SIG-M5 treated with dmso at 0.1 percent for 504 hours (cell line): ENCODE data around the gene TOR4A.

Experiments
- DNase-seq: peaks from one replicate; lab custom pipeline; 2025; ENCODE audit not compliant: unreplicated experiment; lab: John Stamatoyannopoulos, UW

TOR4A gene

DNA sequence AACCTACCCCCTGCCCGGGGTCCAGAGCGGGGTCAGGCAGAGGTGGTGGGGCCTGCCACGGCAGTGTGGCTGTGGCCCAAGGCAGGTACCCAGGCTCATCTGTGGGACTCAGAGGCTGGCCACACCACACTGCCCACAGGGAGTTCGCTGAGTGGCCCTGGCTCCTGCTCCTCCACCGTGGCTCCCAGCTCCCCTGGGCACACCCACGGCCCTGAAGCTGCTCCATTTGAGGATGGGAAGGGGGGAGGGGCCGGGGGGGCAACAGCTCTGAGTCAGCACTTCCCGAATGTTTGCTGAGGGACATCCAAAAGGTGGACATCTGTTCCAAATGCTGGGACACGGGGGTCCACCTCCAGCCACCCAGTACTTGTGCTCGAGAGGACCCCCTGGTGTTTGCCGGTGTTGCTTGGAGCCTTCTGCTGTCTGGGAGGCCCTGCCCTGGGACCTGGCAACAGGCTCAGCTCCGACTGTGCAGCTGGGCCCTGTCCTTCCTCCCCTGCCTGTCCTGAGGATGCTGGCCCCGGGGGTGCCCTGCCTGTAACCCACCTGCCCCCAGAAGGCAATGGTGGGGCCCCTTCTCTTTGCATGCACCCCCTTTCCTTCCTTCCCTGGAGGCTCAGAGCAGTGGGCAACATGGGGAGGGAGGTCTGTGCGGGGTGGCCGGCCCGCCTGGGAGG, 27.0 kb downstream of the TOR4A start:
- no peak for DNase-seq

DNA sequence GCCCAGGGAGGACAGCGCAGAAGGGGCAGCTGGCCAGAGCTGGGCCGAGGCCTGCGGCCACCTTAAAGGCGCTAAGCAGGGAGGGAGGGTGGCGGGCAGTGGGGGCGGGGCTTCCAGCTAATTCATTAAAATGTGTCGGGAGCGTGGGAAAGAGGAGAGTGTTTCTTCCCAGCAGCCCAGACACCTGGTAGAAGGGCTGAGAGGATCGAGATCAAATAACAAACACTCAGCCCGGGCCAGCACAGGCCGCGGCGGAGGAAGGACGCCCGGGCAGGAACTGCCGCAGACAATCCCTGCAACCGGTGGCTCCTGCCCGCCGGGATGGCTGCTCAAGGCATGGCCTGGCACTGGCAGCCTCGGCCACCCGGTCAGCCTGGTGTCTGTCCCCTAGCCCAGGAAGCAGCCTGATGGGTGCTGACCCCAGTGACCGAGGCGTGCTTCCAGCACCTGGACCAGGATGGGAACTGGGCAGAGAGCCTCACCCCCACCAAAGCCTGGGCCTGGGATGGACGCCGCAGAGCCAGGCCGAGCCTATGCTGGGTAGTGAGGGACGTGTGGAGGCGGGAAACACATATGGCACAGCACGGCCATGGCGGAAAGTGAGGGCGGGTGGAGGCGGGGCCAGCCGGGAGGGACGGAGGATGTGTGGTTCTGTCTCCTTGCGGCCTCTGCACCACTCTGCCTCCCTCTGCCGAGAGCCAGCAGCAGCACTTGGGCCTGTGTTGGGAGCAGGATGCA, 27.7 kb downstream of the TOR4A start:
- DNase-seq, result no peak

DNA sequence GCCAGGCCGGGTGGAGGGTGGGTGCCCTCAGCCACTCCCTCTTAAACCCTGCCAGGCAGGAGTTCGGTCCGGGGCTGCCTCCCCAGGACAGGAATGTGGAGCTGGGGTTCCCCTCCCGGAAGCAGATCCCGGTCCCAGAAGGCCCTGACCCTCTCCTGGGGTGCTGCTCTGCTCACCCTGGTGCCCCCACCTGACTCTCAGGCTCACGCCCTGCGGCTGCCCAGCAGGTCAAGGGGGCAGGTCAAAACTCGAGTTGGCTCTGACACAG, 28.2 kb downstream of the TOR4A start:
- DNase-seq, result no peak

DNA sequence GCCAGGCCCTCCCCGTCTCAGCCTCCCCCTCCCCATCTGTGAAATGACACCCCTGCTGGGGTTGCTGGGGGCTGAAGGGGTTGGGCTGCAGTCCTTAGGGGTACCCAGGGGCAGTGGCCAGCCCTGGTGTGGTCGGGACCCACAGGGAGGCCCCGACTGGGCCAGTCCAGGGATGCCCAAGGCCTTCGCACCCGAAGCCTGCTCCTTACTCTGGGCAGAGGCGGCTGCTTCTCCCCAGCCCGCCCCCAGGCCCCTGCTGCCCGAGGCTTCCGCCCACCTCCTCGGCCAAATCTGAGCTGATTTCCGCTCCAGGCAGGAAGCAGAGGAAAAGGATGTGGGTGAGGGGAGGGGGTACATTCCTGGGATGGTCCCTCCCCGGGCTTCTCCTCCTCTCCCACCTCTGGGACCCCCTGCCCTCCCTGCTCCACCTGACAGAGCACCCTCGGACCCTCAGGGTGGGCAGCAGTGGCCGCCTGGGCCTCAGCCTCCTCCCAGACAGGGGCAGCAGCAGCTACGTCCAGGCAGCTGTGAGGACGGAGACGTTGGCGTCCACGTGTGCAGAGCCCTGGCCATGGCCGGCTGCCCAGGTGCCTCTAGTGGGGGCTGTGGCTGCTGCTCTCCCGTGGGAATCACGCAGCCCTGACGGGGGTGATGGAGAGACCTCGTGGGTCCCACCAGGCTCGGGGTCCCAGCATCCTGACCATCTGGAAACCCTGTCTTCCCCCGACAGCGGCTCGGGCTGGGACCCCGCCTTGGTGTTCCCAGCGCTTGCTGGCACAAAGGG, 28.7 kb downstream of the TOR4A start:
- no peak for DNase-seq

DNA sequence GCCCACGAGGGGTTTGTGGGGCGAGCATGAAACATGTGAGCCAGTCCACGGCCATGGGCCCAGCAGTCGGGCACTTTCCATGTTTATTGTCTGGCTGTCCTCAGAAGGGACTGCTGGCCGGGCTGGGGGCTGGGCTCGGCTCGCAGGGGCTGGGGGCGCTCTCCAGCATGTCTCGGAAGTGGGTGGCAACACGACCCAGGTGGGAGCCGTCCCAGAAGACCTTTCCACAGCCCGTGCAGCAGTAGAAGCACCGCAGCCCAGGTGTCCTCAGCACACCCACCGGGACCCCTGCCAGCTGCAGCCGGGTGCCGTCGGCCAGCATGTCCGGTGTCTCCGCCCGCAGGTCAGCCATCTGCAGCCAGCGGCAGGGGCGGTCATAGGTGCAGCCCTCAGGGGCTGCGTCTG, 29.3 kb downstream of the TOR4A start:
- no peak for DNase-seq

DNA sequence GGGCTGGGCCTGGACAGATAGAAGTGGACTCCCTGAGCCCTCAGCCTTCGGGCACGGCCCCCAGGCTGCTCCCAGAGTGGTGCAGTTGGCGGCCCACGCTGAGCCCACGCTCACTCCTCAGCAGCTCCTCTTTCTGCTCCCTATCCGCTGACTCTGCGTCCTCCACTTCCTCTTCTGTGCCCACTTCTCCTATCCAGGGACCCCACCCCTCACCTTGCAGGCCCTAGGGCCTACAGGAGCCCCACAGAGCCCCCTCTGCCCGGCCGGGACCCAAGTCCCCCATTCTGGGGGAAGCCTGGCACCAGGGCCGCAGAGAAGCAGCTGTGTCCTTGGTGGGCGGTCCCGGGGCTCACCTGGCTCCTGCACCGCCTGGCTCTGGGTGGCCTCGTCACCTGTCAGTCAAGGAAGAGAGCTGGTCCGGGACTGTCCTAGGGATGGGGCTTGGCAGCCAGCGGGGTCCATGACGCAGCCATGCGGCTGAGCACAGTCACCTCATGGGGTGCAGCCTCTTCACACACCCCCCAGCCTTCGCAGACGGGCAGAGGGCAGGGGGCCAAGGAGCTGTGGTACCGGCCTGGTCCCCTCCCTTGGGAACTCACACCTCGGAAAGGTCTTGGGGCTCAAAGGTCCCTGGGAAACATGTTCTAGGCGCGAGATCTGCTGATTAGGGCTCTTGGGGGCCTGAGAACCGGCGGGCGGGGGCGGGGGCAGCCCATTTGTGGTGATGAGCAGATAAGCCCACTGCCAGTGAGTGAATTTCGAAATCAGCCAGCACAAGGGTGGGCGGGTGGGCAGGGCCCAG, 29.9 kb downstream of the TOR4A start:
- peak; percentile 21 for DNase-seq

DNA sequence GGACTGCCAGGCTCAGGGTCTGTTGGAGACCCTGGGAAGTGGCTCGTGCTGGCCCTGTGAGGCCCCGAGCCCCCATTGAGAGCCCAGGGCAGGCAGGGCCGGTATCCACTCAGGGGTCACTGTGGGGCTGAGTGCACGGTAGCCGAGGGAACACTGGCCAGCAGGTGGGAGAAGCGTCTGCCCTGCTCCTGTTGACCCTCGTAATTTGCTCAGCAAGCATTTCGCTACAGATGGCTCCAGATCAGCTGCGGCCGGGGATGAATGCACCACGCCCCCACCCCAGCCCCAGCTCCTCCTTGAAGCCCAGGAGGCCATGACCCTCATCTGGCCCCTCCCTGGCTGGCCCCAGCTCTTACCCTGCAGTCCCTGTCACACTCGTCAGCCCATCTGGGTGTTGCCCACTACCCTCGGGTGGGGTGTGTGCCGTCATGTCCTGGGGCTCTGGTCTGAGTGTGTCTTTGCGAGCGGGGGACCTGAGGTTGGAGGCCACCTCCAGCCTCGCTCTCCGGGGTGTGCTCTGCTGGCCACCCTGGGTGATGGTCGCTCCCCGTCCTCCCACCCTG, 30.6 kb downstream of the TOR4A start:
- no peak for DNase-seq

DNA sequence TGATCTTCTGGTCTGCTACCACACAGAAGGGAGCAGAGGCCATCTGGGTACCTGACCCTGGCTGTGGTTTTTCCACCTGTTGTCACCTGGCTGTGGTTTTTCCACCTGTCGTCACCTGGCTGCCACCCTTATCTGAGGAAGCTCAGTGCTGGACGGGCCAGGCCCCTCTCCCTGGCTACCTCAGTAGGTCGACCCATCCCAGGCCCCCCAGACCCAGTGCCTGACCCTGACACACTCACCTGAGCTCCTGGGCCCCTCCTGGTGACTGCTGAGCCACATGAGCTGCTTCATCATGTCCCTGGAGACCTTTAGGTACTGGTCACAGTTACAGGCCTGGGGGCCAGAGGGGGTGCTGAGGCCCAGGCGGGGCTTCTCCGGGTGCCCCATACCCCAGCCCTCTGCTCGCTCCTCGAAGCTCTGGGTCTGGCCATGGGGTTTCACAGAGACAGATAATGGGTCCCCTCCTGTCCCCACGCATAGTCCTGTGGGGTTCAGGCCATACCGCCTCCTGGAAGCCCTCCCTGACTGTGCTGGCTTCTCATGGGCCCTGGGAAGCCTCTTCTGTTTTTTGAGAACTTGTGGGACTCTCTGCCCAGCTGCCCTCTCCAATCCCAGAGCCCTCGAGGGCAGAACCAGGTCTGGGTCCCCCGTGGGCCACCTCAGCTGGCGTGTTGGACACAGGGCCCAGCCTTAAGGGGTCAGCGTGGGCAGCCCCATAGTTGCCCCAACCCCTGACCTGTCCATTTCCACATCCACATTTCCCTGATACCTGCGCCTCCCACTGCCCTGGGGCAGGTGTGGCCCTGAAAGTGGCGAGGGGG, 32.1 kb downstream of the TOR4A start:
- no peak for DNase-seq

DNA sequence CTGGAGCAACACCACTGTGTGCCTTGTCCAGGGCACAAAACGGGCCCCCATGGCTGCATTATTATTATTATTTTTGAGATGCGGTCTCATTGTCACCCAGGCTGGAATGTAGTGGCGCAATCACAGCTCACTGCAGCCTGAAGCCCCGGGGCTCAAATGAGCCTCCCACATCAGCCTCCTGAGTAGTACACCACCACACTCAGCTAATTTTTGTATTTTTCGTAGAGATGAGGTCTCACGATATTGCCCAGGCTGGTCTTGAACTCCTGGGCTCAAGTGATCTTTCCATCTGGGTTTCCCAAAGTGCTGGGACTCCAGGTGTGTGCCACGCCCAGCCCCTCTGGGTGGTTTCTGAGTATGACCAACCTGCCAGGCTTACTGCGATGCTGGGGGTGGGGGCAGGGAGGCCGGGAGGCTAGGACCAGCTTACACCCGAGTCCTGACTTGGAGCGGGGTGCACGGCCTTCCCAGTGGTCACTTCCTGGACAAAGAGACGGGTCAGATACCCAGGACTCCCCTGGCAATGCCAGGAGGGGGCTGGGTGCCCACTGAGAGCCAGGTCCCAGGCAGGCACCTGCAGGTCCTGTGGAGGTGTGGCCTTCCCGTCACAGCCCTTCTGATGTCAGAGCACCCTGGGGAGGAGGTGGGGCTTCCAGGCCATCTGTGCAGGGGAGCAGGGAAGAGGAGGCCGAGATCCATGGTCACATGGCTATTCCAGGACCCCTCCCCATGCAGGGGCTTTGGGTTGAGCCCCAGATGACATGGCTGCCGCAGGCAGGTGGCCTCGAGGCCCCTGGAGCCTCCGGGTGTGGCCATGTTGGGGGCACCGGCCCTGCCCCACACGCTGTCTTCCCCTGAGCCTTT, 32.9 kb downstream of the TOR4A start:
- no peak for DNase-seq

DNA sequence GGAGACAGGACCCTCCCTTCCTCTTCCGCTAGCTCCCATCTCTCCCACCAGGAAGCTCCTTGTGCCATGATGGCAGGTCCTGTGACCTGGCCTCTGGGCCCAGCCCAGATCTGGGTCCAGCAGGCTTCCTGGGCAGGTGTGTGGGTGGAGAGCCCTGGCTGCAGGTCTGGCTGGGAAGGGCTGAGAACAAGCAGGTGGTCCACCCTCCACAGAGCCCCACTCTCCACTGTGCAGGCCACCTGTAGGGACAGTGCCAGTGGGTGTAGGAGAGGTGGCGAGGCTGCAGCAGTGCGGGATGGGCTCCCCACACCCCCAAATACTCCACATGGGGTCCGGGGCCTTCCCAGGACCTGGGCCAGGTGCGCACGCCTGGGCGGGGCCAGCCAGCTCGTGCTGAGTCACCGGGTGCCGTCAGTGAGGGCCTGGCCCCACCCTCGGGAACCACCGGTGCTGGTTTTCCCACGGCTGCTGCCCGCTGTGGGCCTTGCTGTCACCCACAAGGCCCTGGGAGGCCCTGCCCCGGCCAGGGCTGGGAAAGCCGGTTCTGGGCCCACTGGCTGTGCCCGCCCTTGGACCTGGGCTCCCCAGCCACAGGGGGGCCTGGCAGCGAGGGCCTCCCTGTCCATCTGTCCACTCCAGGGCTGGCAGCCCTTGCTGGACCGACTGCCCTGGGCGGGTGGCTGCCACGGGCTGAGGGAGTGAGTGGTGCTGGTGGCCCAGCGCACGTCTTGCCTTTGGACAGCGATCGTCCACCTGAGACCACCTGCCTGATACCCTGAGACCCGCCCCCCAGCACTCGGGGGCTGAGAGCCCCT, 33.9 kb downstream of the TOR4A start:
- DNase-seq, result peak; percentile 13

DNA sequence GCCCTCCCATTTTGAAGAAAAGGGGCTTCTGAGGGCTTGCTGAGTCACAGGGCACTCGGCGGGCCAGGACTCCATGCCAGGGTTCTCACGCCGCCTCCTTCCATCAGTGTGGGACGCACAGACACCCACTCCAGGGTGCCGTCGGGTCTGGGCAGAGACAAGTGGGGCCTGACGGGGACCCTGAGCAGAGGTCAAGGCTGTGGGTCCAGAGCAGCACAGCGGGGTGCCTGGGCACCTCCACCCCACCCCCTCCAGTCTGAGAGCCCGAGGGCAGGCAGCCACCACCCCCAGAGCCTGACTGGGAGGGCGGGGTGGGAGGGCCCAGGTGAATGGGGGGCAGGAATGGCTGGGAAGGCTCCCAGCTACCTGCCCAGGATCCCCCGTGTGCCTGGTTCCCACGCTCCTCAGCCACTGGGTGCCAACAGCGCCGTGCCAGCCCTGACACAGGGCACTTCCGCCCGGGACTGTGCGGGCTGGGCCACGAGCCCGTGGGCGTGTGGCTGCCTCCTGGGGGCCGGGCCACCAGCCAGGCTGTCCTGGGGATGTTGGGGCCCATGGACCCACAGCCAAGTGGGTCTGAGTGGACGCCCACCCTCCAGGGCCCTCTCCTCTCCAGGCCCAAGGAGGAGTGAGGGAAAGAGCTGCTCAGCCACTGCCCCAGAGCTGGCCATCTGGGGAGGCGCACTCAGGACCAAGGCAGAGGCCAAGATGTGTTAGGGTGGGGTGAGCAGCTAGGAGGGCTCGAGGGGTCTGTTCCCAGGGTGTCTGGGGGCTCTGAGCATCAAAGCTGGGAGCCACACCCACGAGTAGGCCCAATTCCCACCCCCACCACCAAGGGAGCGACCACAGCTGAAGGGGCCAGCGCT, 34.7 kb downstream of the TOR4A start:
- DNase-seq, result no peak

DNA sequence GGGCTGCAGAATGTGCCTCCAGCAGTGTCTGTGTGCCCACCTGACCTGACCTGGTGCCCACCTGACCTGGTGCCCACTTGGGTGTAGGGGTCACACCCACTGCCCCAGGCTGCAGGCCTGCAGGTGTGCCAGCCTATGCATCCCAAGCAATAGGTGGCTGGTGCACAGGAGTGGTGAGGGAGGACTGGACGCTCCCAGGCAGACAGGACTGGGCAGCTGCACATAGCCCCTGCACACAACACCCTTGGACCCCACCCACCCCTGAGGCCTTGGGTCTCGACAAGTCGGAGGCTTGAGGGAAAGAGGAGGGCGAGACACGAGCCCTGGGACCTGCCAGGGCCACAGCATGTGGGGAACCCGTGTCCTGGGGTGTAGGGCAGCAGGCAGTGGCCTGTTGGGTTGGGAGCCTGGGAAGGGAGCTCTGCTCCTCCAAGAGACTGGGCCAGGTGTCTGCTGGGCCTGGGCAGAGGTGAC, 35.4 kb downstream of the TOR4A start:
- DNase-seq, result no peak

DNA sequence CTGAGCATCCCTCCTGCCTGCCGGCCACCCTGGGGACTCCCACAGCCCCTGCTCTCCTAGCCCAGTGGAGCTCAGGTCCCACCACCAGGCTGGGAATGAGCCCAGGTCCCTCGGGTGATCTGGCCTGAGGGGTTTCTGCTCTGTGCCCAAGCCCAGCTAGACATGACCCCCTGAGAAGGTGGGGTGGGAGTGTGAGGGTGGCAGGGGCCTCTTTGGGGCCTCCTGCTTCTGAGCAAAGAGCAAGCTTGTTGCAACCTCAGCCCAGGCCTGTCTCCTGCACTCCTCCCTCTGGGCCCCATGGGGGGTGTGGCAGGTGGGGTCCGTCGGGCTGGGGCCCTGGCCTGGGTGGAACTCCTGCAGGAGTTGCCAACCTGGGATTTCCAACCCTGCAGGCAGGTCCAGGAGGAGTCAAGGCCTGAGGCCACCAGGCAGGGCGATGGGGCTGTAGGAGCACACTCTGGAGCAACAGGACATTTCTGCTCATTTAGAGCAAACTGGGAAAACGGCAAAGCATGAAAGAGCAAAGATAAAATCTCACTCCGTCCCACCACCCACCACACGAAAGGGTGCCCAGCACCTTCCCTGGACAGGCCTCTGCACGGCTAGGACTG, 35.9 kb downstream of the TOR4A start:
- no peak for DNase-seq

DNA sequence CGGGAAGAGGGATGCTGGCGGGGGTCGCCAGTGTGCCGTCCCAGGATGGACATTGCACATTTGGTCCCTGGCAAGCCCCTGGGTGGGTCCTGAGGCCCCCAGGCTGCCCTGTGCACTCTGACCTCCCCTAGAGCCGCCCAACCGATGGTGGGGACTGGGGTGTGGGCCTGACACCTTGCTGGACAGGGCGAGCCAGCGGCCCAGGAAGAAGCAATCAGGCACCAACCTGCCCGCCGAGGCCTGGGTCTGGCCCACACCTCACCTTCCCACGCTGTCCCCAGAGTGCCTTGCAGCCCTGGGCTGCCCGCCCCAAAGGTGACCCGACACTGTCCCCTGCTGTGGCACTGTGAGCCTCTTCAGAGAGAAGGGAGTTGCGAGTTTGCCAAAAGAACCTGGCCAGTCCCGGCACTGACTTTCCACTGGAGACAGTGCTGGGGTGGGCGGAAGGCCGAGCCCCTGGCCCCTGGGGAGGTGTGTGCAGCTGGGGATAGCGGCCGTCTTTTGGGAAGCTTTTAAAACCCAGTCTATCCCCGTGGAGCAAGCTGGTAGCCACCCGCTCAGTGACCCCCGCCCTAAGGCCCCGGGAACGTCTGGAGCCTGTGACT, 36.5 kb downstream of the TOR4A start:
- no peak for DNase-seq

DNA sequence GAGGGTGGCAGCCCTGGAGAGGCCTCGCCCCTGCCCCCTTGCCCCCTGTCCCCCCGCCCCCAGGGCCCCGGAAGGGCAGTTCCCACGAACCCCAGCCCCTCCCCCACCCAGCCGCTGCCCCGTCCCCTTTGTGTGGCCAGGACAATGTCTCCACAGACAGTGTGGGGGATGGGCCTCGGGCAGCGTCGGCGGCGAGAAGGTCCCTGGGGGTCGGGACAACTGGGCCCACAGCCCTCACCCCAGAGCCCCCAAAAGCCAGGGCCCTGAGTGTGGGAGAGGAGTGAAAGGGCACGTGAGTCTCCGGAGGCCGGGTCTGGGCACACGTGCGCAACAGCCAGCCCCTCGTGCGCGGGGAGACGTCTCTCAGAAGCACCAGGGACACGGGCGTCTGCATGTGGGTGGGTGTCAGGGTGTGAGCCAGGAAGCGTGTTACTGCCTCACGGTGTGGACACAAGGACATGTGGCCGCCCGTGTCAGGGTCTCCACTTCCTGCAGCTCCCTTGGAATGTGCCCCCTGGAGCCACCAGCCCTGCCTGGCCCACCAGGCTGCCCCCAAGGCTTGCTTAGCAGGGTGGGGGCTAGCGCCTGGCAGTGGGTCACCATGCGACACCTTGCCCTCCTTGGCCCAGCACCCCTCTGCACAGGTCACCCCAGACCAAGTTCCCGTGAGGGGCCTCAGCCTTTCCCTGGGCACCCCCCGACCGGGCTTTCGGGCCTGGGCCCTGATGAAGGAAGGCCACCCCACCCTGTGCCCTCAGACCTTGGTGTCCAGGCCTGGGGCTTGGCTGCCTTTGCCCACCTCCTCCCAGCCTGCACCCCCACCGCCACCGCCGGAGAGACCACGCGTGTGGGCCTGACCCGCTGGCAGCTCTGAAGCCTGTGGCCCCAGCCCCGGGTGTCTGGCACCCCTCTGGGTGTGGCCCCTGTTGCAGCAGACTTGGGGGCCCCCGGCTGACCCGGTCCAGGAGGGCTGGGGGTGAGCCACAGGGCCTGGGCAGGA, 37.3 kb downstream of the TOR4A start:
- no peak for DNase-seq
